ENCODE data around the gene ACBD4.

Gene ACBD4

DNA sequence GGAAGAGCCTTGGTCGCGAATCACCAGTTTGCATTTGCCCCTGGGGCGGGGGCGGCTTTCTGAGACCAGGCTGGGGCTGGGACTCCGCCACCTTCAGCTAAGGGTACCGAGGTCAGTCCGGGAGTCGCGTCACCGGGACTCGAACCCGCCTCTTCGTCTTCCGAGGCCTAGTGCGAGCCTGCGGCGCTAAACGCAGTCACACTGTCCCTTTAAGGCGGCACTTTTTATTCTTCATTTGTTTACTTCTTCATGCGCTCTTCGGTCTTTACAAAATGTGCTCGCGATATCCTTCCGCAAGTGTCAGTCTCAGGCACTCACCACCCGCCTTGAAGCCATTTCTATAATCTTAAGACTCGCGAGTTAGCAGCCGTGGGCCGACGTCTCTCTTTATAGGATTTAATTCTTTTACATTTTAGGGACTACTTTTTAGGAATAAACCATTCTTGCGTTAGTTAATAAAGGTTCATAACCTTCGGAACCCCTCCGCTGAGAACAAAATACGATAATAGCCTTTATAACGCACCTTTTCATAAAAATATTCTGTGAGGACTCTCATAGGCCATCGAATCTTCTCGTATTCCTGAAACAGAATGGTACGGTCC, 12.2 kb downstream of the ACBD4 start (continued):
- TF ChIP-seq ZNF148 (tag by site-specific recombination; IDR thresholded peaks at IDR 0.05; ENCODE audit: borderline replicate concordance) = peak; percentile 42; the same call in 1 of the 2 replicates
- TF ChIP-seq KLF8 (tag by site-specific recombination; IDR thresholded peaks at IDR 0.05) = peak; percentile 68
- TF ChIP-seq ZNF558 (tag by site-specific recombination; IDR thresholded peaks at IDR 0.05) = peak; percentile 80
- TF ChIP-seq GLI4 (tag by site-specific recombination; IDR thresholded peaks at IDR 0.05) = 0 out of 2 replicates have a peak, but pooled peaks have one; percentile 69
- peak; percentile 60; the same call in 1 of the 2 replicates for TF ChIP-seq TRIM28 (IDR thresholded peaks at IDR 0.05; ENCODE audit: borderline replicate concordance, low read length)
- TF ChIP-seq ZNF791 (tag by site-specific recombination; IDR thresholded peaks at IDR 0.05) = no peak
- no peak for TF ChIP-seq ZNF571 (tag by site-specific recombination; IDR thresholded peaks at IDR 0.05)
- TF ChIP-seq PRDM4 (tag by site-specific recombination; IDR thresholded peaks at IDR 0.05) = peak; percentile 79
- TF ChIP-seq ZNF280D (tag by site-specific recombination; IDR thresholded peaks at IDR 0.05) = no peak
- TF ChIP-seq ZNF473 (tag by site-specific recombination; IDR thresholded peaks at IDR 0.05) = no peak
- TF ChIP-seq ZNF518A (tag by site-specific recombination; conservative IDR thresholded peaks at IDR 0.05; ENCODE audit: low read depth) = no peak
- peak; percentile 95 for TF ChIP-seq ZFP69B (tag by site-specific recombination; IDR thresholded peaks at IDR 0.05)
- no peak for TF ChIP-seq ZNF132 (tag by site-specific recombination; IDR thresholded peaks at IDR 0.05; ENCODE audit: borderline replicate concordance)
- peak; percentile 84 for TF ChIP-seq KLF10 (tag by site-specific recombination; IDR thresholded peaks at IDR 0.05)
- peak; percentile 88 for TF ChIP-seq ZNF2 (tag by site-specific recombination; IDR thresholded peaks at IDR 0.05)
- TF ChIP-seq ZNF23 (tag by site-specific recombination; IDR thresholded peaks at IDR 0.05; ENCODE audit: borderline replicate concordance) = no peak
- peak; percentile 99 for TF ChIP-seq ZNF324 (tag by site-specific recombination; IDR thresholded peaks at IDR 0.05)
- TF ChIP-seq, protein P1, sequence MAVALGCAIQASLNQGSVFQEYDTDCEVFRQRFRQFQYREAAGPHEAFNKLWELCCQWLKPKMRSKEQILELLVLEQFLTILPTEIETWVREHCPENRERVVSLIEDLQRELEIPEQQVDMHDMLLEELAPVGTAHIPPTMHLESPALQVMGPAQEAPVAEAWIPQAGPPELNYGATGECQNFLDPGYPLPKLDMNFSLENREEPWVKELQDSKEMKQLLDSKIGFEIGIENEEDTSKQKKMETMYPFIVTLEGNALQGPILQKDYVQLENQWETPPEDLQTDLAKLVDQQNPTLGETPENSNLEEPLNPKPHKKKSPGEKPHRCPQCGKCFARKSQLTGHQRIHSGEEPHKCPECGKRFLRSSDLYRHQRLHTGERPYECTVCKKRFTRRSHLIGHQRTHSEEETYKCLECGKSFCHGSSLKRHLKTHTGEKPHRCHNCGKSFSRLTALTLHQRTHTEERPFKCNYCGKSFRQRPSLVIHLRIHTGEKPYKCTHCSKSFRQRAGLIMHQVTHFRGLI (tag by site-specific recombination; IDR thresholded peaks at IDR 0.05) = peak; percentile 83; the same call in 1 of the 2 replicates

Data from HEK293 (cell line).